NCI-H2196 treated with DMSO at 0.1 percent for 48 hours (cell line): Measurements from ENCODE around the gene ITGAV.

Experiments used
- DNase-seq: peaks from one replicate; lab custom pipeline; 2025; ENCODE audit not compliant: unreplicated experiment; lab: John Stamatoyannopoulos, UW

Gene ITGAV

DNA sequence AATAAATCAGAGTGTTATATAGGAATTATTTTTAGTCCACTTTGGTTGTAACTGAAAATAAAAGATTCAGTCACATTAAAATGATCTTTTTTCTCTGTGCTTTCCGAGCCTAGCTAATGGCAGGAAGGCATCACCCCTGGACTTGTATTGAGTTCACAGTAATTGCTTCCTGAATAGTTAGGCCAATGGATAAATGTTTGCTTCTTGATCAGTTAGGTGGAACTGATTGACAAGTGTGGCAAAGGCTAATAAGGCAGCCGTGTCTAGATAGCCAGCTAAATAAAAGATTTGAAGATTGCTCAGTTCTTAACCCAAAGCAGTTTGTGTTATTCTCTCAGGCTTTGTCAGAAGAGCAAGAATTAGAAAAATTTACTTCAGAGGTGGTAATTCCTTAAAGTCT lies 124.8 kb downstream of the ITGAV start:
- DNase-seq, result no peak

DNA sequence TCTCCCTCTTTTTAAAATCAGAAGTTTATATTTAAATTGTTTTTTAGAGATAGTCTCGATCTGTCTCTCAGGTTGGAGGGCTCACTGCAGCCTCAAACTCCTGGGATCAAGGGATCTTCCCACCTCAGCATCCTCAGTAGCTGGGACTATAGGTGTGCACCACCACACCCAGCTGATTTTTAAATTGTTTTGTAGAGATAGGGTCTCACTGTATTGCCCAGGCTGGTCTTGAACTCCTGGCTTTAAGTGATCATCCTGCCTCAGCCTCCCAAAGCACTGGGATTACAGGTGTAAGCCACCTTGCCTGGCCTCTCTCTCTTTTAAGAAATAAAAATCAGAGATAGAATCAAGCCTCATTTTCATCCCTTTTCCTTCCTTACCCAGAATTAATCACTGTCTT lies 126.1 kb downstream of the ITGAV start:
- no peak for DNase-seq

- DNase-seq, result no peak
Measured at GRCh38 chr2:186716899-186717298, 127.0 kb downstream of the ITGAV start.

GRCh38 chr2:186717320-186718007 lies 127.6 kb downstream of the ITGAV start:
- no peak for DNase-seq

- DNase-seq, result no peak
Measured at GRCh38 chr2:186718122-186718521, 128.3 kb downstream of the ITGAV start.

- DNase-seq, result no peak
Measured at GRCh38 chr2:186718903-186719302, 129.0 kb downstream of the ITGAV start.

DNA sequence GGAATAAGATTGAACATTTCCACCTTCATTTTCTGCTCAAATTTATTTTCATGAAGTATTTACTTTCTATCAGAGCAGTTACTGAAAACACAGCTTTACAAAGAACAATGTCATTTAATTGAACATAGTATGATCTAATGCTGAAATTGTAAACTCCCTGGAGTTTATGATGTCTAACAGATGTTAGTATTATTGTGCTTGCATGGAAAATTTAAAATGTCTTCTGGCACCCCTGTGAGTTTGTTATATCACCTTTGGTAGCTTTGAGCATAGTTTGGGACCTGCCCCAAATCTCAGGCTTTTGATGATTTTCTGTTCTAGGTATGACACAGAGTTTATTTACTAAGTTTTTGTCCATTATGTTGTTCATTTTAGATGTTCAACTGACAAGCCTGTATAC lies 132.1 kb downstream of the ITGAV start:
- DNase-seq, result no peak

- no peak for DNase-seq
Measured at GRCh38 chr2:186724736-186725135, 134.9 kb downstream of the ITGAV start.

DNA sequence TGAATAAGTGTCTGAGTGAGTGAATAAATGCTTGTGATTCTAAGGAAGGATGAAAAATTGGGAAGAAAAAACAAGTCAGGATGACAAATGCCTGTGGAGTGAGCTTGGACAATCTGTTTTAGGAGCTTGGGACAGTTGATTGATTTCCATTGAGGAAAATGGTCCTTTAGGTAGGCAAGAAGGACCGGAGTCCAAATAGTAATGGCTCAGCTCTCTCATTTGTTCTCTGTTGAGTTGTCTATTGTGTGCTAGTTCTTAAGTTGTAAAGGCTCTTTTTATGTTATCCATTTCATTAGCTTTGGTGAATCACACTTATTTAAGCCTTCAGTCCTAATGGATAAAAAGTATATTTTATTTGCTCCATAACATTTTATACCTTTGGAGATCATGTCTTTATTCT lies 135.9 kb downstream of the ITGAV start:
- no peak for DNase-seq

DNA sequence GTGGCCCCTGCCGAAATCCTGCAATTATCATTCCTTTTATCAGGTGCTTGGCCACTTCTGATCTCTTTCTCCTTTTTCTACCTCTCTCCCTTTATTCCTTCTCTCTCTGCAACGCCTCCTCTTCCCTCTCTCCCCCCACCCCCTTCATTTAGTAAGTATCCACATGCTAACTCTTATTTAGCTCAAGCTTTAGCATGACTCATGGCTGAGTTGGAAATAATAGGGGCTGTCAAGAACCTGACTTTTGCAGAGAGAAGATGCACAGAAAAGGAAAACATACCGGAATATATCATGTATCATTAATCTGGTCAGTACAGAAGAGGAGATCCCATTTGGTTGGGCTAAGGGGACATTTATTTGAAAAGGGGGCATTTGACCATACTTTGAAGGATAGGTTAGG lies 137.1 kb downstream of the ITGAV start:
- DNase-seq, result no peak

DNA sequence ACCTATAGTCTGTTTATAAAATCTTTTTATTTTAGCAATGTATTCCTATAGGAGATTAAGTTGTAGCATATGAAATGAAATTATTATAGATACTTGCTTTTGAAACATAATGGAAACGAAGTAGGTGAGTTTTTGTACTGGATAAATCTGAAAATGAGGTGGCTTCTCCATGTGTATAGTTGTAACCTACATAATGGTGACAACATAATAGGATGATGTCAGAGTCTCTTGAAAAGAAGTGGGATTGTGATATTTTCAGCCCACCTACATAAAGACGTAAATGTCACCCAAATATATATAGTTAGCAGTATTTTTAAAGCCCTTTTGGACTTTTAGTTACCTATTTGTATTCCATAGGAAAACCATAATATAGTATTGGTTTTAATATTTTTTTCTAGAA lies 138.8 kb downstream of the ITGAV start:
- DNase-seq, result no peak
